IPS-NIHi7 (cell line): ENCODE data around the gene MORF4L2.

Experiments used
- DNase-seq: peaks from one replicate; pipeline ENCODE4 v3.0.0; 2012; ENCODE audit warnings: mixed read lengths; ENCODE audit errors: extremely low spot score

The MORF4L2 gene

DNA sequence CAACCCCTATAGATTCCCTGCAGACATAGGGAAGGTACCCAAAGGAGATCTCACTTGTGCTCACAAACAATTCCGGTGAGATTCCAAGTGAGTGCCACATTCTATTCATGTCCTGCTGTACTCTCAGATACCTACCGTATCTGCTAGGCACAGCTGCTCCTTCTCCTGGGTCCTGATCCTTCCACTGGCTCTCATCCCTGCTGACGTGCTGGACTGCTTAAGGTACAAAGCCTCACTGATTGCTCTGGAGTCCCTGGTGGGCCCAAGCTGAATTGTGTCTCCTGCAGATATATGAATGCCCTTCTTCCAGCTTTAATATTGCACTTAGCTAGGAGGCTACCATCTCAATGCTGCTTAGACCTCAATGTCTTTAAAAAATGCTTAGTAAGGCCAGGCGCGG is 55.4 kb downstream of the MORF4L2 start:
- DNase-seq = no peak

- no peak for DNase-seq
These were observed 56.4 kb downstream of the MORF4L2 start for GRCh38 chrX:103630171-103630511.

DNA sequence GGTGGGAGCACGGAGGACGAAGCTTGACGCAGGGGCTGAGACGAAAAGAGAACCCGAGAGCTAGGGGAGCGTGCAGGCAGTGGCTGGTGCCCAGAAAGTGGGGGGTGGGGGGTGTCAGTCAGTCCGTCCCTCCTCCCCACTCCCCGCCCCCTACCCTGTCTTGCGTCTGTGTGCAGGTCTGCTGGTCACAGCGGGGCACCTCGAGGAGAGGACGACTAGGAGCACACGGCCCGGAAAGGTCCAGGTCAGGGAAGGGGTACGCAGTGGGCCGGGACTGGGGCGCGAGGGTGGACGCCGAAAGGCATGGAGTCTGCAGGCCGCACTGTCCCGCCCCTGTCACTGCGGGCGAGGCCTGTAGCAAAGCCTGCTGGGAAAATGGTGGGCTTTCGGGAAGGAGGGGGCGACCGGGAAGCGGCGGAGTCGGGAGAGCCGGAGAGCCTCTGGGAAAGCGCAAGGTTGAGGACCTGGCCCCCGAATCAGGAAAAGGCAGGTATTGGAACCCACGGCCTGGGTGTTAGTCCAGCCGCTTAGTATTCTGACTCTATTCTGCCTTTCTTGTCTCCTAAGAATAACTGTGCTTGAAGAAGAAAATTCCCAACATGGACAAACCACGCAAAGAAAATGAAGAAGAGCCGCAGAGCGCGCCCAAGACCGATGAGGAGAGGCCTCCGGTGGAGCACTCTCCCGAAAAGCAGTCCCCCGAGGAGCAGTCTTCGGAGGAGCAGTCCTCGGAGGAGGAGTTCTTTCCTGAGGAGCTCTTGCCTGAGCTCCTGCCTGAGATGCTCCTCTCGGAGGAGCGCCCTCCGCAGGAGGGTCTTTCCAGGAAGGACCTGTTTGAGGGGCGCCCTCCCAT is 57.0 kb downstream of the MORF4L2 start:
- peak; percentile 79 for DNase-seq

GRCh38 chrX:103628386-103629317 is 57.8 kb downstream of the MORF4L2 start, which contains the start of gene TCEAL1:
Gene TCEAL1, plus strand, starts transcription at chrX:103628975. Its CDS starts 942 bp downstream, at chrX:103629917.
- peak; percentile 47 for DNase-seq

GRCh38 chrX:103626855-103627254 is 59.6 kb downstream of the MORF4L2 start:
- DNase-seq = no peak
